Testis (tissue), 5 donors: ENCODE measurements around the gene PYURF. TPM values are rescaled to one million over a fixed set of nuclear protein-coding genes. Genes with fewer than 3 reads are reported as not detected.

Source experiments
- DNase-seq: peaks from one replicate; pipeline ENCODE4 v3.0.0-alpha.2; 2019
- H3K27ac ChIP-seq, 2 donors: fragments of 200-600 bp; sonication (generic); one replicate each; pipeline ENCODE4 v1.5.1; 2019
- H3K27me3 ChIP-seq: fragments of 200-600 bp; sonication (generic); one replicate; pipeline ENCODE4 v1.5.1; 2019
- H3K36me3 ChIP-seq: fragments of 200-600 bp; sonication (generic); one replicate; pipeline ENCODE4 v1.5.1; 2017; ENCODE audit warnings: low read depth; ENCODE audit errors: missing control alignments
- H3K4me1 ChIP-seq: fragments of 200-600 bp; sonication (generic); one replicate; pipeline ENCODE4 v1.5.1; 2019
- H3K4me3 ChIP-seq, 2 donors: fragments of 200-600 bp; sonication (generic); one replicate each; pipeline ENCODE4 v1.5.1; 2017 to 2019
- H3K9me3 ChIP-seq: fragments of 200-600 bp; sonication (generic); one replicate; pipeline ENCODE4 v1.5.1; 2017
- POLR2A ChIP-seq: fragments of 450-650 bp; IDR thresholded peaks from one replicate; pipeline ENCODE4 v1.6.1; 2017; ENCODE audit warnings: antibody characterized with exemption, mild to moderate bottlenecking, moderate library complexity
- WGBS, 2 donors: methylation state at CpG; one replicate each; pipeline ENCODE4 v1.1.5; 2018; 5-methylcytosine and 5-hydroxymethylcytosine counted together
- intact Hi-C: fragments of 100-400 bp; cut with DNase I; formaldehyde crosslinking; loops from one replicate; pipeline ENCODE4 v1.15.1; 2023; ENCODE audit warnings: low total_unique reads
- long read RNA-seq, 2 donors: transcript quantifications; one replicate each; lab custom pipeline, GENCODE V29; 2026
- polyA plus RNA-seq: library from polyadenylated mRNA; stranded (reverse); fragments of 350-450 nt; fragmentation: Illumina TruSeq; extraction: RNeasy Lipid Tissue Mini Kit (QIAGEN cat#74804); gene quantifications from one replicate; pipeline ENCODE4 v1.2.3, GENCODE V29; 2014; ENCODE audit warnings: low read depth, low replicate concordance; ENCODE audit not compliant: insufficient read depth
- total RNA-seq, 2 donors: library from RNA; depleted of rRNA; stranded (reverse); fragments of >200 nt; gene quantifications; one replicate each; pipeline ENCODE4 v1.2.3, GENCODE V29; 2016
- TF ChIP-seq, protein P1 (sequence below), 3 experiments: fragments of 450-650 bp in 2 of 3; fragments of 200-600 bp in 1 of 3; sonication (generic) in 1 of 3; IDR thresholded peaks; one replicate each; pipeline ENCODE4 v1.5.1; 2016 to 2019; ENCODE audit warnings: antibody characterized with exemption in 3 of 3, mild to moderate bottlenecking in 2 of 3, moderate library complexity in 1 of 3

The PYURF gene, protein sequence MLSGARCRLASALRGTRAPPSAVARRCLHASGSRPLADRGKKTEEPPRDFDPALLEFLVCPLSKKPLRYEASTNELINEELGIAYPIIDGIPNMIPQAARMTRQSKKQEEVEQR
- total RNA-seq = 10 to 100 TPM; 90.0 to 92.3 TPM
- polyA plus RNA-seq = 98.1 TPM
- long read RNA-seq, donor 1, transcript PYURF-201 (2 exons, 1,361 nt) = major isoform, 109 of 109 reads
- long read RNA-seq, donor 1, partial matches to known transcripts = 0 of 109 reads
- long read RNA-seq, donor 1, other reads (novel, unspliced or antisense) = 0 of 109 reads
- long read RNA-seq, donor 2, transcript PYURF-201 (2 exons, 1,361 nt) = major isoform, 73 of 73 reads
- long read RNA-seq, donor 2, partial matches to known transcripts = 0 of 73 reads
- long read RNA-seq, donor 2, other reads (novel, unspliced or antisense) = 0 of 73 reads

DNA sequence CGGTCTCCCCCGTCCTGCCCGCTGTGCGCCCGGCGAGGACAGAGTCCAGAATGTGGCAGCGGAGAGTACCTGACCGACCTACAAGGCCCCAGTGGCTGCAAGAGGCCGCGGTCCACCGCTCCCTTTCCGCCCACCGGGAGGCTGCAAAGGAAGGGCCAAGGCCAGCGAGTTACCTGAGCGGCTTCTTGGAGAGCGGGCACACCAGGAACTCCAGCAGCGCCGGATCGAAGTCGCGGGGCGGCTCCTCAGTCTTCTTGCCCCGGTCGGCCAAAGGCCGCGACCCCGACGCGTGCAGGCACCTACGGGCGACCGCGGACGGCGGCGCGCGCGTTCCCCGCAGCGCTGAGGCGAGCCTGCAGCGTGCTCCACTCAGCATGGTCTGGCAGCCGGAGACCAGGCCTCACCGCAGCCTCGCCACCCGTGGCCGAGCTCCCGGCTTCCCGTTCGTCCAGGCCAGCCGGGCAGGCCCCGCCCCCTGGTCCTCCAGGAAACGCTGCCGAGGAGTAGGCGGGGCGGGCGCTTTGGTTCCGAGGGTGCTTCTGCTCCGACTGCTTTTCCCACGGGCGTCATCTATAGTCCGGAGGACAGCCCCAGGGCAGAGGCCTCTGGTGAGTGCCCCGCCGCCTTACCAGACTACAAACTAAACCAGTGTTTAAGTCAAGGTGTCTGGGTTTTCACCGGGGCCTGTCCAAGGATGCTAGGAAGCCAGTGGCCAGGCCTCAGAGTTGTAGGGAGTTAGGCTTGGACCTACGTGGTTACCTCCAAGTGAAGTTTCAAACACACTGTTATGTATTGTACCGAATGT is at the start of gene PYURF:
PYURF (minus strand) TSS at position 452 of the 805 bp plus-strand sequence; CDS start at position 376, 76 bp downstream.
- peak; percentile 97 for DNase-seq
- intact Hi-C loops = no loop called here
- peak within 1 kb of the TSS; percentile 83 to 97 for H3K4me3 ChIP-seq
- H3K9me3 ChIP-seq = no peaks in the 10 kb centered on the region
- no peaks in the 10 kb centered on the region for H3K27me3 ChIP-seq
- H3K4me1 ChIP-seq = peaks cover 11% of the 10 kb centered on the region
- 0% methylated on average over 24 to 45 of the region's 68 CpGs for WGBS, 2 donors
- no peaks in the 10 kb centered on the region for H3K36me3 ChIP-seq
- H3K27ac ChIP-seq = peak within 1 kb of the TSS; percentile 94 to 97
- TF ChIP-seq, protein P1, sequence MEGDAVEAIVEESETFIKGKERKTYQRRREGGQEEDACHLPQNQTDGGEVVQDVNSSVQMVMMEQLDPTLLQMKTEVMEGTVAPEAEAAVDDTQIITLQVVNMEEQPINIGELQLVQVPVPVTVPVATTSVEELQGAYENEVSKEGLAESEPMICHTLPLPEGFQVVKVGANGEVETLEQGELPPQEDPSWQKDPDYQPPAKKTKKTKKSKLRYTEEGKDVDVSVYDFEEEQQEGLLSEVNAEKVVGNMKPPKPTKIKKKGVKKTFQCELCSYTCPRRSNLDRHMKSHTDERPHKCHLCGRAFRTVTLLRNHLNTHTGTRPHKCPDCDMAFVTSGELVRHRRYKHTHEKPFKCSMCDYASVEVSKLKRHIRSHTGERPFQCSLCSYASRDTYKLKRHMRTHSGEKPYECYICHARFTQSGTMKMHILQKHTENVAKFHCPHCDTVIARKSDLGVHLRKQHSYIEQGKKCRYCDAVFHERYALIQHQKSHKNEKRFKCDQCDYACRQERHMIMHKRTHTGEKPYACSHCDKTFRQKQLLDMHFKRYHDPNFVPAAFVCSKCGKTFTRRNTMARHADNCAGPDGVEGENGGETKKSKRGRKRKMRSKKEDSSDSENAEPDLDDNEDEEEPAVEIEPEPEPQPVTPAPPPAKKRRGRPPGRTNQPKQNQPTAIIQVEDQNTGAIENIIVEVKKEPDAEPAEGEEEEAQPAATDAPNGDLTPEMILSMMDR (IDR thresholded peaks at IDR 0.05) = no peak
- TF ChIP-seq POLR2A = peak; percentile 59

DNA sequence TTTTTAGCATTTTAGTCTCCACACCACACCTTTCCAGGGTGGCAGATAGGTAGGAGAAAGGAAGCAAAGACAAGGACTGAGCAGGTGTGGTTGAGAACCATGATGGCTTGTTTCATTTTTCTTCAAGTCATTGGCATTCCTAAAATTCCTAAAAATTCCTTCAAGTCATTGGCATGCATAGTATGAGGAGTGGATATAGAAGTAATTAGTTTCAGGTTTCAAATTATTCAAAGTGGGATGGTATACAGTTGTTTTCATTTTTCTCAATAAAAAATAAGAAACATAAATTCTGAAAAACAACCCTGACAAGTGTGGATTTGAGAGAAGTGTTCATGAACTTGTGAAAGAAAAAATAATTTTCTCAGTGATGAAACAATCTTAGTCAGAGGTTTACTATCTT is 46.4 kb upstream of the PYURF start:
- TF ChIP-seq POLR2A = no peak
- TF ChIP-seq, protein P1 (IDR thresholded peaks at IDR 0.05) = no peak
- intact Hi-C loops = no loop called here
- H3K4me3 ChIP-seq = no peak overlapping the region

DNA sequence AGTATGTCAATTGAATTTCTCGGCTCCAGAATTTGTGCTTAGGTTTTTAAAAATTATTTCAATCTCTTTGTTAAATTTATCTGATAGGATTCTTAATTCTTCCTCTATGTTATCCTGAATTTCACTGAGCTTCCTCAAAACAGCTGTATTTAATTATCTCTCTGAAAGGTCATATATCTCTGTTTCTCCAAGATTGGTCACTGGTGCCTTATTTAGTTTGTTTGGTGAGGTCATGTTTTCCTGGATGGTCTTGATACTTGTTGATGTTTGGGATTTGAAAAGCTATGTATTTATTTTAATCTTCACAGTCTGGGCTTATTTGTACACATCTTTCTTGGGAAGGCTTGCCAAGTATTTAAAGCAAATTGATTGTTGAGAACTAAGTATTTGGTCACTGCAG is 44.0 kb upstream of the PYURF start:
- no peaks in the 10 kb centered on the region for H3K9me3 ChIP-seq
- H3K36me3 ChIP-seq = no peaks in the 10 kb centered on the region
- WGBS, 2 donors = 76 to 90% methylated on average over 1 of the region's 1 CpG
- H3K4me1 ChIP-seq = no peaks in the 10 kb centered on the region
- no peak overlapping the region for H3K4me3 ChIP-seq
- no peak overlapping the region for H3K27ac ChIP-seq
- TF ChIP-seq POLR2A = no peak
- TF ChIP-seq, protein P1 (IDR thresholded peaks at IDR 0.05) = no peak
- H3K27me3 ChIP-seq = no peaks in the 10 kb centered on the region
- DNase-seq = no peak
- intact Hi-C loops = no loop called here

More for the DNA sequence above, 46.4 kb upstream of the PYURF start:
- no peaks in the 10 kb centered on the region for H3K27me3 ChIP-seq
- no peaks in the 10 kb centered on the region for H3K4me1 ChIP-seq
- H3K27ac ChIP-seq = no peak overlapping the region
- H3K9me3 ChIP-seq = no peaks in the 10 kb centered on the region
- DNase-seq = no peak
- H3K36me3 ChIP-seq = no peaks in the 10 kb centered on the region

DNA sequence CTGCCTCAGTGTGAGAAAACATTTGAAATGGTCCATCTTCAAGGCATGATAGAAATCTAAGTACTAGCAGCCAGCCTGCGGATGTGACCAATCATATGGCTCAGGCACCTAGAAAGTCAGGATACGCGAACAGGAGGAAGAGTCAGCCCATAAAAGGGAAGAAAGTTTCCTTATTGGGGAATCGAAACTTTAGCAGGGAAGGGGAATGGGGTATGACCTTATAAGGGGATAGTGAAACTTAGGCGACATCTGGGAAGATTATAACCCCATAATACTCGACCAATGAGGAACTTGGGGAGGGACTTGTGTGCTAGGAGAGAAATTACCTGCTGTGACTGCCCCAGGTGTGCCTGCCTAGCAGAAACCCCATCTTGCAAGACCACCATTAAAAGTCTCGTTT is 26.2 kb upstream of the PYURF start:
- H3K27me3 ChIP-seq = no peaks in the 10 kb centered on the region
- DNase-seq = no peak
- intact Hi-C loops = no loop called here
- no peaks in the 10 kb centered on the region for H3K9me3 ChIP-seq
- 89 to 90% methylated on average over 7 of the region's 7 CpGs for WGBS, 2 donors
- H3K27ac ChIP-seq = no peak overlapping the region
- TF ChIP-seq, protein P1 (IDR thresholded peaks at IDR 0.05) = no peak
- no peak for TF ChIP-seq POLR2A
- H3K36me3 ChIP-seq = no peaks in the 10 kb centered on the region
- no peaks in the 10 kb centered on the region for H3K4me1 ChIP-seq
- H3K4me3 ChIP-seq = no peak overlapping the region
